Measurements from ENCODE around the gene NLN. TPM values are rescaled to one million over a fixed set of nuclear protein-coding genes. Genes with fewer than 3 reads are reported as not detected.

NLN gene
- 2.1 and 3.0 TPM in 2 replicates for polyA plus RNA-seq

GRCh38 chr5:65721720-65722574 lies at the start of gene NLN, which contains the start of gene SGTB:
TSS of gene NLN (plus strand) at chr5:65722205. CDS start at chr5:65722374, 169 bp downstream.
TSS of gene SGTB (minus strand) at chr5:65722109. CDS start at chr5:65720807, 1,302 bp downstream.

Other genes starting within 250 kb of the NLN start
- 0.08 and 2.7 TPM in 2 replicates for gene ADAMTS6, start 240.3 kb upstream of the NLN start, polyA plus RNA-seq
- 20.2 and 25.0 TPM in 2 replicates for gene CENPK, start 159.0 kb upstream of the NLN start, polyA plus RNA-seq
- 23.2 and 34.6 TPM in 2 replicates for gene PPWD1, start 158.9 kb upstream of the NLN start, polyA plus RNA-seq
- 56.4 and 63.1 TPM in 2 replicates for gene TRIM23, start 97.9 kb upstream of the NLN start, polyA plus RNA-seq
- 0.13 and 3.7 TPM in 2 replicates for gene SHLD3, start 97.2 kb upstream of the NLN start, polyA plus RNA-seq
- 52.0 and 52.5 TPM in 2 replicates for gene TRAPPC13, start 97.2 kb upstream of the NLN start, polyA plus RNA-seq
- 8.9 and 20.9 TPM in 2 replicates for gene SGTB, start 96 bp upstream of the NLN start, polyA plus RNA-seq
- 2.9 and 4.2 TPM in 2 replicates for gene ERBIN, start 204.4 kb downstream of the NLN start, polyA plus RNA-seq